Activated CD8-positive, alpha-beta memory T cell treated with anti-CD3 and anti-CD28 coated beads, Interleukin-2, amount 10 ng/mL, durations not matched to agents 7 days and 5 days (primary cell): Measurements from ENCODE around the gene DYNLT2B. TPM values are rescaled to one million over a fixed set of nuclear protein-coding genes. Genes with fewer than 3 reads are reported as not detected.
"Not testable (repeated sequence)": the region's sequence is repeated elsewhere in the genome, so short reads cannot be mapped to it uniquely, and the experiment has no call there.

ENCODE experiments used
- ATAC-seq: fragments of 150-1000 bp; cut with Tn5 transposase; one replicate; pipeline ENCODE4 v1.10.0; 2021; ENCODE audit warnings: moderate library complexity
- CTCF ChIA-PET: fragments of 350-600 bp; sonication (Branson Sonifier 250); formaldehyde crosslinking; loops from one replicate; lab custom pipeline; 2021; ENCODE audit warnings: antibody characterized with exemption; lab: Charles Lee
- DNase-seq: peaks from one replicate; pipeline ENCODE4 v3.0.0-alpha.2; 2020
- H3K27ac Mint-ChIP-seq: one replicate; pipeline ENCODE4 v1.8.0; 2021; ENCODE audit warnings: mild to moderate bottlenecking, mixed read lengths
- H3K27me3 Mint-ChIP-seq: one replicate; pipeline ENCODE4 v1.8.0; 2021; ENCODE audit warnings: mixed read lengths
- H3K36me3 Mint-ChIP-seq: one replicate; pipeline ENCODE4 v1.8.0; 2021; ENCODE audit warnings: mild to moderate bottlenecking, mixed read lengths
- H3K4me1 Mint-ChIP-seq: one replicate; pipeline ENCODE4 v1.8.0; 2021; ENCODE audit warnings: mixed read lengths
- H3K4me3 Mint-ChIP-seq: one replicate; pipeline ENCODE4 v1.8.0; 2021; ENCODE audit warnings: mild to moderate bottlenecking, moderate library complexity, mixed read lengths
- H3K9me3 Mint-ChIP-seq: one replicate; pipeline ENCODE4 v1.8.0; 2022; ENCODE audit warnings: low read depth, mixed read lengths
- total RNA-seq, 2 experiments: library from RNA; stranded (reverse); gene quantifications; one replicate each; pipeline ENCODE4 v1.2.3, GENCODE V29; 2021

DYNLT2B gene
- total RNA-seq, 2 experiments from 2014 or later = 13.9 to 19.9 TPM

DNA sequence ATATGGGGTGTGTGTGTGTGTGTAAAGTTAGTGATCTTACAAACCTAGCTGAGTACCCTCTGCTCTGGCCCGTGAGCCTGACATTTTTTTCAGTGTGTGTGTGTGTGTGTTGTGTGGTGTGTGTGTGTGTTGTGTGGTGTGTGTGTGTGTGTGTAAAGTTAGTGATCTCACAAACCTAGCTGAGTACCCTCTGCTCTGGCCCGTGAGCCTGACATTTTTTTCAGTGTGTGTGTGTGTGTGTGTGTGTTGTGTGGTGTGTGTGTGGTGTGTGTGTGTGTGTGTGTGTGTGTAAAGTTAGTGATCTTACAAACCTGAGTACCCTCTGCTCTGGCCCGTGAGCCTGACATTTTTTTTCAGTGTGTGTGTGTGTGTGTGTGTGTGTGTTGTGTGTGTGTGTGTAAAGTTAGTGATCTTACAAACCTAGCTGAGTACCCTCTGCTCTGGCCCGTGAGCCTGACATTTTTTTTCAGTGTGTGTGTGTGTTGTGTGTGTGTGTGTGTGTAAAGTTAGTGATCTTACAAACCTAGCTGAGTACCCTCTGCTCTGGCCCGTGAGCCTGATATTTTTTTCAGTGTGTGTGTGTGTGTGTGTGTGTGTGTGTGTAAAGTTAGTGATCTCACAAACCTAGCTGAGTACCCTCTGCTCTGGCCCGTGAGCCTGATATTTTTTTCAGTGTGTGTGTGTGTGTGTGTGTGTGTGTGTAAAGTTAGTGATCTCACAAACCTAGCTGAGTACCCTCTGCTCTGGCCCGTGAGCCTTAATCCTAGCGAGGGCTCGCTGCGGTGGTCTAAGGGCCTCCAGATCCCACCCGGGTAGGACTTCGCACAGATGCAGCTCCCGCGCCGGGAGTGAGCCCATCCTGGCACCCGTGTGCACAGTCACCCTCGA, 997 bp downstream of the DYNLT2B start:
- CTCF ChIA-PET = interaction anchor here (0.7 to 1.8 kb wide), 12 partner anchors 7 to 422 kb away, joined by 3 to 6 read pairs (median 3); partner anchors contain the start of gene RNF168
- not testable (repeated sequence) for H3K9me3 Mint-ChIP-seq, ATAC-seq, DNase-seq, H3K27me3 Mint-ChIP-seq
- H3K4me1 Mint-ChIP-seq = peaks cover 16% of the 10 kb centered on the region
- H3K36me3 Mint-ChIP-seq = peaks cover 11% of the 10 kb centered on the region
- peak overlapping the region; percentile 92 for H3K4me3 Mint-ChIP-seq
- peak overlapping the region; percentile 97 for H3K27ac Mint-ChIP-seq

DNA sequence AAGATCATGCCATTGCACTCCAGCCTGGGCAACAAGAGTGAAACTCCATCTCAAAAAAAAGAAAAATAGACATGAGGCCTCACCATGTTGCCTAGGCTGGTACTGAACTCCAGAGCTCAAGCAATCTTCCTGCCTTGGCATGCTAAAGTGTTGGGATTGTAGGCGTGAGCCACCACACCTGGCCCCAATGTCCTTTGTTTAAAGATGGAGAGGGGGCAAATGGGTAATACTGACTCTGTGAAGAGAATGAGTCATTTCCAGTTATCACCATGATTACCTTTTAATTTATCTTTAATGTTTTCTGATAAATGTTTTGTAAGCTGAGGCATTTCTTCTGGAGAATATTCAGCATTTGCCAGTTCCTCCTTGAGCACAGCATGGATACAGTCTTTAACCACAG, 2.2 kb downstream of the DYNLT2B start:
- CTCF ChIA-PET = interaction anchor here (1.8 kb wide), 1 partner anchor 62 kb away, joined by 6 read pairs; no protein-coding TSS in a partner anchor
- H3K9me3 Mint-ChIP-seq = no peaks in the 10 kb centered on the region
- H3K4me3 Mint-ChIP-seq = no peak overlapping the region
- no peak for DNase-seq
- no peak overlapping the region for H3K27ac Mint-ChIP-seq
- H3K36me3 Mint-ChIP-seq = peaks cover 13% of the 10 kb centered on the region
- no peaks in the 10 kb centered on the region for H3K27me3 Mint-ChIP-seq
- peaks cover 16% of the 10 kb centered on the region for H3K4me1 Mint-ChIP-seq
- no peak for ATAC-seq

DNA sequence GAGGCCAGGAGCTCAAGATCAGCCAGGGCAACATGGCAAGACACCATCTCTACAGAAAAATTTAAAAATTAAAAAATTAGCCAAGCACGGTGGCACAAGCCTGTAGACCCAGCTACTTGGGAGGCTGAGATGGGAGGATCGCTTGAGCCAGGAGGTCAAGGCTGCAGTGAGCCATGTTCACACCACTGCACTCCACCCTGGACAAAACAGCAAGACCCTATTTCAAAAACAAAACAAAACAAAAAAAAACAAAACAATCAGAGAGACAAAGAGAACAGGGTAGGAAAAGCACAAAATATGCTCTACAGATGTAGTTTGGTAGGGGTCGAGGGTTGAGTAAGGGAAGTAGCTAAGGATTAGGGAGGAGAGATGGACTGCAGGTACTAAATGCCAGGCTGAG, 3.4 kb downstream of the DYNLT2B start:
- Mint-ChIP-seq H3K9me3 (no peaks in the 10 kb centered on the region), H3K4me3 (no peak overlapping the region), H3K27ac (peak overlapping the region; percentile 37), H3K27me3 (no peaks in the 10 kb centered on the region), H3K4me1 (peaks cover 16% of the 10 kb centered on the region), H3K36me3 (peaks cover 13% of the 10 kb centered on the region)
- DNase-seq (no peak), ATAC-seq (no peak)
- CTCF ChIA-PET = interaction anchor here (0.5 to 1.6 kb wide), 2 partner anchors 111 to 208 kb away, joined by 3 to 4 read pairs; no protein-coding TSS in a partner anchor

DNA sequence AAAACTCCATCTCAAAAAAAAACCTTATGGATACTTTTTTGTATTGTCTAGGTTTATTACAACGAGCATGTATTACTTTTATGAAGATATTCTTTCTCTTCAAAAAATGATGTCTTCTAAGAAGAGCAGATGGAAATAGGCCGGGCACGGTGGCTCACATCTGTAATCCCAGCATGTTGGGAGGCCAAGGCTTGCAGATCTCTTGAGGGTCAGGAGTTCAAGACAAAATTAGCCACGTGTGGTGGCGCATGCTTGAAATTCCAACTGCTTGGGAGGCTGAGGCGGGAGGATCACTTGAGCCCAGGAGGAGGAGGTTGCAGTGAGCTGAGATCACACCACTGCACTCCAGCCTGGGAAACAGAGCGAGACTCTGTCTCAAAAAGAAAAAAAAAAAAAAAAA, 4.0 kb downstream of the DYNLT2B start:
- ATAC-seq, H3K4me3 Mint-ChIP-seq, DNase-seq, H3K27ac Mint-ChIP-seq, H3K27me3 Mint-ChIP-seq, H3K9me3 Mint-ChIP-seq: not testable (repeated sequence)
- H3K36me3 Mint-ChIP-seq = peaks cover 13% of the 10 kb centered on the region
- H3K4me1 Mint-ChIP-seq = peaks cover 12% of the 10 kb centered on the region
- CTCF ChIA-PET = interaction anchor here (1.6 kb wide), 1 partner anchor 208 kb away, joined by 4 read pairs; no protein-coding TSS in a partner anchor

DNA sequence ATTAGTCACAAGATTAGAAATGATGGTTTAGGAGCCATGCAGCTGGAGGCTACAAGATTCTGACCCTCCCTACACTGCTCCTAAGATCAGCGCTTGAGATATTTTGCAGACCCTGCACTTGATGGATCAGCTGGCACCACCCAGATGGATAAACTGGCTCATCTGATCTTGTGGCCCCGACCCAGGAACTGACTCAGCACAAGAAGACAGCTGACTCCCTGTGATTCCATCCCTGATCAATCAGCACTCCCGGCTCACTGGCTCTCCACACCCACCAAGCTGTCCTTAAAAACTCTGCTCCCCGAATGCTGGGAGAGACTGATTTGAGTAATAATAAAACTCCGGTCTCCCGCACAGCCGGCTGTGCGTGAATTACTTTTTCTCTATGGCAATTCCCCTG, 15.1 kb downstream of the DYNLT2B start:
- not testable (repeated sequence) for H3K27me3 Mint-ChIP-seq, DNase-seq, ATAC-seq, H3K4me3 Mint-ChIP-seq, H3K27ac Mint-ChIP-seq, H3K4me1 Mint-ChIP-seq, H3K9me3 Mint-ChIP-seq
- CTCF ChIA-PET = interaction anchor here (0.7 kb wide), 1 partner anchor 150 kb away, joined by 3 read pairs; no protein-coding TSS in a partner anchor
- H3K36me3 Mint-ChIP-seq = peaks cover 31% of the 10 kb centered on the region

DNA sequence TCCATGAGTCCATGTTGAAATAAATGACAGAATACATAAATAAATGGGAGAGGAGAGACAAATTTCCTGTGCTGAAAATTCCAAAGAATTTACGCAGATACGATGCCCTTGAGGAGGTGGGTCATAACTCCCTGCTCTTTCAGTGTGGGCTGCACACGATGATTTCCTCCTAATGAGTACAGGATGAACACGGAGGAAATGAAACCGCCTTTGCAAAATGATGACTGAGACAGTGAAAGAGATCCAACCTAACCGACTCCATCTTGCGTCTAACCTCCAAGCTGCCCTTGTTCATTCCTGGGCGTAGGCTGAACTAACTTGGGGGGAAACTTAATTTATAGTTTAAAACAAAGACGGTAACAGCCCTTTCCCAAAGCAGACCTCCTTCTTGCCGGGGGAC, 15.5 kb downstream of the DYNLT2B start:
- H3K36me3 Mint-ChIP-seq = peaks cover 31% of the 10 kb centered on the region
- ATAC-seq, H3K27ac Mint-ChIP-seq, DNase-seq, H3K4me3 Mint-ChIP-seq, H3K4me1 Mint-ChIP-seq, H3K27me3 Mint-ChIP-seq, H3K9me3 Mint-ChIP-seq: not testable (repeated sequence)
- CTCF ChIA-PET = interaction anchor here (0.7 kb wide), 1 partner anchor 151 kb away, joined by 3 read pairs; no protein-coding TSS in a partner anchor

DNA sequence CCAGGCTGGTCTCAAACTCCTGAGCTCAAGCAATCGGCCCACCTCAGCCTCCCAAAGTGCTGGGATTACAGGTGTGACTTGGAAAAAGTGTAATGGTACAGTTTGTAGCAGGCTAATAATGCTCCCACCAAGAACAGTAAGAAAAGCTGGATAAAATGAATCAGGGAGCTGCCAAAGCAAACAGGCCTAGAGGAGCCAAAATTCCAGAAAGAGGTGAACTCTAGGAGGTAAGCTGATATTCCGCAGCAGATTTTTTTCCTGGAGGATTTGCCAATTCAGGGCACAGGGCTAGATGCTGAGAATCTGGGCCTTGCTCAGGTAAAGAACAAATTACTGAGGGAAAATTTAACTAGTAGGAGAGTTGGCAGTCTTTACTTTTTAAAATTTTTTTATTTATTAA, 19.5 kb downstream of the DYNLT2B start:
- CTCF ChIA-PET = interaction anchor here (1.5 kb wide), 1 partner anchor 45 kb away, joined by 3 read pairs; no protein-coding TSS in a partner anchor
- Mint-ChIP-seq H3K4me1 (peaks cover 8% of the 10 kb centered on the region), H3K4me3 (no peak overlapping the region), H3K27ac (no peak overlapping the region), H3K36me3 (peaks cover 22% of the 10 kb centered on the region), H3K9me3 (no peaks in the 10 kb centered on the region), H3K27me3 (no peaks in the 10 kb centered on the region)
- ATAC-seq (no peak), DNase-seq (no peak)

DNA sequence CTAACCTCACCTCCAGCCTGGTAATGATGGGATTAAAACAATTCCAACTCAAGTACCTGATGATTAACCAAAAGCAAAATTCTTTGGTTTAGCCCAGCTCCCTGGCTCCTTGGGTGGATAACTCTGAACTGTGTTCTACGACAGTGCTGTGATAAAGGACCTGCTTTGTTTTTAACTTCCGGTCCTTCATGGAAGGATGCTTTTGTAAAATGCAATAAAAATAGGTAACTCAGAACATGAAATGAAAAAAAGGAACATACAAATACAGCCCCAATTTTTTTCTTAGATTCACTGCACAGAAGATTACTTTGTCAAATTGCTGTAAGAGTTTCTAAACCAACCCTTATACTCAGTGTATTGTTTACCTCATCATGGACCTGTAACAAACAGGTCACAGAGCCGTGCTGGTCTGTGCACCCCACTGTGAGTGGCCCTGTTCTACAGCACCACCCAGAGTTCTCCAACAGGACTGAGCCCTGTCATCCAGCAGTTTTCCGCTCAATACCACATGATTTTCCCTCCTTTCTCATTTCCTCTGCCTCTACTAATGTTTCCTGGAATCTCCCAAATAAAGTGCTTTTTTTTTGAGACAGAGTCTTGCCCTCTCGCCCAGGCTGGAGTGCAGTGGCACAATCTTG, 25.6 kb downstream of the DYNLT2B start:
- no peaks in the 10 kb centered on the region for H3K27me3 Mint-ChIP-seq
- CTCF ChIA-PET = interaction anchor here (1.1 kb wide), 1 partner anchor 39 kb away, joined by 4 read pairs; no protein-coding TSS in a partner anchor
- no peak for DNase-seq

DNA sequence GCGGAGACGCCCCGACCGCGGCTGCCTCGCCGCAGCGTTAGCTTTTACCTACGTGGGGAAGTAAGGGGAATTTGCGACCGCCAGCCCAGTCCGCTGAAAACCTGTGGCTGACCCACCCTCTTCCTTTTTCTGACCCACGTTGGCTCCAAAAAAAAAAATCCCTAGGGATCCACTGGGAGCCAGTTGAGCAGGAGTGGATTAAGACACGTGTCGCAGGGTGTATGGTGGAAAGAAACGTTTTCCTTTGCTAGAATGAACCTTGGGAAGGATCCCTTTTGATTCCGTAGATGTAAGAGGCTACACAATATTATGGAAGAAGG, 29.9 kb downstream of the DYNLT2B start:
- H3K4me1 Mint-ChIP-seq = peaks cover 35% of the 10 kb centered on the region
- H3K27me3 Mint-ChIP-seq = no peaks in the 10 kb centered on the region
- peaks cover 9% of the 10 kb centered on the region for H3K36me3 Mint-ChIP-seq
- peak overlapping the region; percentile 94 for H3K27ac Mint-ChIP-seq
- H3K4me3 Mint-ChIP-seq = peak overlapping the region; percentile 99
- ATAC-seq (no peak), DNase-seq (no peak)
- no peaks in the 10 kb centered on the region for H3K9me3 Mint-ChIP-seq
- CTCF ChIA-PET = interaction anchor here (0.6 to 2.6 kb wide), 4 partner anchors 9 to 158 kb away, joined by 3 to 7 read pairs (median 3); no protein-coding TSS in a partner anchor

More for the DNA sequence above, 25.6 kb downstream of the DYNLT2B start:
- no peaks in the 10 kb centered on the region for H3K9me3 Mint-ChIP-seq
- H3K36me3 Mint-ChIP-seq = peaks cover 5% of the 10 kb centered on the region
- no peak overlapping the region for H3K4me3 Mint-ChIP-seq
- H3K27ac Mint-ChIP-seq = no peak overlapping the region
- peaks cover 5% of the 10 kb centered on the region for H3K4me1 Mint-ChIP-seq
- no peak for ATAC-seq

DNA sequence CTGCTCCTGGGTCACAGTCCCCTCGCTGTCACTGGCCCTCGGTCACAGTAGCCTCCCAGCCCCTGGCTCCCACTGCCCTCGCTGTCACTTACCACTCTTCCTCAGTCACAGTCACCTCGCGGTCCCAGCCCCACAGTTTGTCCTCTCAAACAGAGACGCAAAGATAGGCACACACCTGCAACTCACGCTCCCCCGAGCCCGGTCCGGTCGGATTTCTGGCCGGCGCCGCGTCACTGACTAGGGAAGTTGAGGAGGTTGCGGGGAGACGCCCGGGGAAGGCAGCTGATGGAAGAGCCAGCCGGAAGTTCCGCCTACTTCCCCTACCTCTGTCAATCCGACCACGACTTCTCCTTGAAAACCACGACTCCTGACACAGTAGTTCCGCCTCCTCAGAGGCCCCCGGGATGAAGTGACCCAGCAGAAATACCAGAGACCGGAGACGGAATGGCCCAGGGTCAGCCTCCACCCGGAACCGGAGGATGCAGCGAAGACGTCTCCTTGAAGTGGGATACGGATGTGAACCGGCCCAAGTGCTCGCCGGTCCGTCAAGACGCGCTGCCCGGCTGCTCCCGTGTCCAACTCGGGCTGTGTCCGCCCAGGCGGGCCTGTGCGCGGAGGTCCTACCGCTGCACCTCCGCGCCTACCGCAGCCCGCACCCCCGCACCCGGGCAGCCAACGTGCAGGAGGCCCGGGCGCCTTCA, 30.4 kb downstream of the DYNLT2B start, which contains the start of gene PCYT1A:
TSS of gene PCYT1A (minus strand) at position 287 of the 701 bp plus-strand sequence. CDS start 17,195 bp downstream, outside the sequence.
- peak within 1 kb of the TSS; percentile 94 for H3K27ac Mint-ChIP-seq
- CTCF ChIA-PET = interaction anchor here (0.6 to 2.6 kb wide), 3 partner anchors 9 to 158 kb away, joined by 3 to 7 read pairs (median 3); no protein-coding TSS in a partner anchor
- no peaks in the 10 kb centered on the region for H3K27me3 Mint-ChIP-seq

DNA sequence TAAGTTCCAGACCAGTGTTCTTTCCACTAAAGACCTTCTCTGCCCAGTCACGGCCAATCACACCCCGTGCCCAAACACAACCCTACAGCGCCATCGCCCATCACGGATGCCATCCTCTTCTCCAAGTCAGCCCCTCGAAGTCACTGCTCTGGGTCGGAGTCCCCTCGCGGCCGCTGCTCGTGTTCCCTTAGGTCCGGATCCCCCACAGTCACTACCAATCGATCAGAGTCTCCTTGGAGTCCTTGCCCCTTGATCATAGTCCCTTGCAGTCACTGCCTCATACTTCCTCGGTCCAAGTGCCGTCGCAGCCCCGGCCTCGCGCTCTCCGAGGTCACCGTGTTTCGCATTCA, 31.0 kb downstream of the DYNLT2B start:
- CTCF ChIA-PET = interaction anchor here (1.0 kb wide), 1 partner anchor 8 kb away, joined by 3 read pairs; no protein-coding TSS in a partner anchor
- peak; percentile 52 for ATAC-seq
- H3K27ac Mint-ChIP-seq = peak overlapping the region; percentile 94
- H3K4me3 Mint-ChIP-seq = peak overlapping the region; percentile 99
- H3K27me3 Mint-ChIP-seq = no peaks in the 10 kb centered on the region
- peak; percentile 66 for DNase-seq
- H3K36me3 Mint-ChIP-seq = peaks cover 9% of the 10 kb centered on the region
- no peaks in the 10 kb centered on the region for H3K9me3 Mint-ChIP-seq
- H3K4me1 Mint-ChIP-seq = peaks cover 38% of the 10 kb centered on the region

More for the DNA sequence above, 30.4 kb downstream of the DYNLT2B start, which contains the start of gene PCYT1A:
- Mint-ChIP-seq H3K9me3 (no peaks in the 10 kb centered on the region), H3K4me1 (peaks cover 35% of the 10 kb centered on the region), H3K36me3 (peaks cover 9% of the 10 kb centered on the region), H3K4me3 (peak within 1 kb of the TSS; percentile 99)
- peak; percentile 87 for DNase-seq
- ATAC-seq = peak; percentile 88

DNA sequence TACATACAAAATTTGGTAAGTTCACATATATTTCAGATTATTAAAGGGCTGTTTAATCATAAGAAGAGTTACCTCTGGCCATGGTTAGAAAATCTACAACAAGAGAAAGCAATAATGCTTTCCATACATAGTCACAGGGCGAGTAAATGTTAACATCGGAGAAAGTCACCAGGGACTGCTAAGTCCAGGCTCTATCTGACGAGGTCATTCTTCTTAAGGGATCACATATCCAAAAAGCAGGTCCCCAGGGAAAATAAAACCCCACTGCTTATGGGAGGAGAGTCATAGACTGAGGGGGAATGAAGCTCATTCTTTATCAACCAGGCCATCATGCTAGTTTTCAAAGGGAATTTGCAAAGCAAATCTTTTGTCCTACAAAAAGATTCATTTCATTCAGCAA, 33.6 kb downstream of the DYNLT2B start:
- CTCF ChIA-PET = interaction anchor here (2.0 kb wide), 1 partner anchor 10 kb away, joined by 8 read pairs; no protein-coding TSS in a partner anchor
- H3K9me3 Mint-ChIP-seq = no peaks in the 10 kb centered on the region
- DNase-seq (no peak), ATAC-seq (no peak)
- peaks cover 61% of the 10 kb centered on the region for H3K4me1 Mint-ChIP-seq
- no peaks in the 10 kb centered on the region for H3K27me3 Mint-ChIP-seq
- no peak overlapping the region for H3K27ac Mint-ChIP-seq
- H3K36me3 Mint-ChIP-seq = peaks cover 10% of the 10 kb centered on the region
- H3K4me3 Mint-ChIP-seq = no peak overlapping the region
